BLaER1 treated with 17β-estradiol and CSF1 and Interleukin-3, amounts not matched to agents 10 nM and 100 nM (cell line): Measurements from ENCODE around the gene PTGES.
"Not testable (repeated sequence)": the region's sequence is repeated elsewhere in the genome, so short reads cannot be mapped to it uniquely, and the experiment has no call there.

Source experiments
- H3K27ac ChIP-seq, 11 experiments: shearing (Covaris generic); formaldehyde crosslinking; 2 replicates each; pipeline ENCODE4 v1.8.1; 2022
- H3K27me3 ChIP-seq, 11 experiments: shearing (Covaris generic); formaldehyde crosslinking; 2 replicates each; pipeline ENCODE4 v1.8.1; 2022
- H3K36me3 ChIP-seq, 11 experiments: shearing (Covaris generic); formaldehyde crosslinking; 2 replicates each; pipeline ENCODE4 v1.8.1; 2022
- H3K4me1 ChIP-seq, 10 experiments: shearing (Covaris generic); formaldehyde crosslinking; 2 replicates each; pipeline ENCODE4 v1.8.1; 2022
- H3K4me2 ChIP-seq, 11 experiments: shearing (Covaris generic); formaldehyde crosslinking; 2 replicates each; pipeline ENCODE4 v1.8.1; 2022
- H3K4me3 ChIP-seq, 10 experiments: shearing (Covaris generic); formaldehyde crosslinking; 2 replicates each; pipeline ENCODE4 v1.8.1; 2022
- H3K9ac ChIP-seq, 11 experiments: shearing (Covaris generic); formaldehyde crosslinking; 2 replicates each; pipeline ENCODE4 v1.8.1; 2022
- H3K9me3 ChIP-seq, 11 experiments: shearing (Covaris generic); formaldehyde crosslinking; replicated peaks in 1 of 11; 2 replicates each; pipeline ENCODE4 v1.8.1; 2022
- H4K20me1 ChIP-seq, 11 experiments: shearing (Covaris generic); formaldehyde crosslinking; 2 replicates each; pipeline ENCODE4 v1.8.1; 2022
- Cebpa-rat ChIP-seq, 11 experiments: shearing (Covaris generic); IDR thresholded peaks; 2 replicates each; pipeline ENCODE4 v1.8.1; 2022

The PTGES gene

DNA sequence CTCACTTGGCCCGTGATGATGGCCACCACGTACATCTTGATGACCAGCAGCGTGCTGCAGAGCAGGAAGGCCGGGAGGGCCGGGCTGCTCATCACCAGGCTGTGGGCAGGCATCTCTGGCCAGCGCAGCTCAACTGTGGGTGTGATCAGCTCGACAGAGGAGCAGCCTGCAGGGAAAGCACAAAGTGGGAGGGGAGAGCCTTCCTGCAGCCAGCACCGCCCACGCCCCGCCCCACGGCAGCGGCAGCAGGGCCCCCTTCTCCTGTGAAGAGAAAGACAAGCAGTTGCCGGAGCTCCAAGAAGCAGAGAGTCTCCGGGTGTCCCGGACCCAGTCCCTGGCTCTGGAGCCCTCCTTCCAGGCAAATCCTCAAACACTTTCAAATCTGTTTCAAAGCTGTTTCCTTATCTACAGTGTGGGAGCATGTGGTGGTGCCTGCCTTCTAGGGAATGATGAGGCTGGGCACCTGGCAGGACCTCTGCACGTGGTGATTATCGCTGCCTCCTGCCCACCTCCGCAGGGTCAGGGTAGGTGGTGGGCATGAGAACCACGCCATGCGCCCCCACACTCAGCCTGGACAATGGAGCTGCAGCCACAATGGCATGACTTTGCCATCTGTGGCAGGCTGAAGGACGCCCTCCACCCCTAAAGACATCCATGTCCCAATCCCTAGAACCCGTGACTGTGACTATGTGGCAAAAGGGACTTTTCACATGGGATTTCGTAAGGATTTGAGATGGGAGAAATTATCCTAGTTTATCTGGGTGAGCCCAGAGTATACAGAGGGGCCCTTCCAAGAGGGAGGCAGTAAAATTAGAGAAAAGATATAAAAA, at the start of gene PTGES:
Gene PTGES, minus strand, starts transcription at position 143 of the 830 bp plus-strand sequence. Its CDS starts 30 bp downstream, at position 113.
- H3K27ac ChIP-seq: peak within 1 kb of the TSS in 9 of 11 experiments; percentile 4 to 64 (median 27); a peak in 12 of 22 replicates
- H3K9me3 ChIP-seq: no peaks in the 10 kb centered on the region

DNA sequence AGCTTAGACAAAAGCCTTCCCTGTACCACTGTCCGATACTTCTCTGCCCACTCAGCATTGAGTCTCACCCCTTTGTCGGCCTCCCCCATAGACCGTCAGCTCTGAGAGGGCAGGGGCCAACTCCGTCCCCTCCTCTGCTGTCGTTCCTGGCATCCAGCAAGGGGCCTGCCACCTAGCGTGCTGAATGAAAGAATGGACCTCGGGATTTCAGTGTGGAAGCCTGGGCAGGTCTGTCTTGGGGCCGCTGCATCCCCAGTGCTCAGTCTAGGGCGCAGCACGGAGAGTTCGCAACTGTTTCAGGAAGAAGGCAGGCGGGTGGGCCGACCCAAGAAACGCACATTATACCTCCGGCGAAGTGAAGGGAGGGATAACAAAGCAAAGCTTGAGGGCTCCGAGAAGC, 48.7 kb upstream of the PTGES start:
- no peak overlapping the region for H3K27ac ChIP-seq

More for the DNA sequence above, at the start of gene PTGES:
- Histone ChIP-seq H3K4me1 (peaks cover 35 to 90% (median 61%) of the 10 kb centered on the region in 10 experiments), H3K36me3 (peaks cover 0 to 16% (median 0%) of the 10 kb centered on the region in 11 experiments; a peak in 4 of 22 replicates), H3K4me2 (peak within 1 kb of the TSS; percentile 58 to 97 (median 81)), H3K27me3 (peaks cover 0 to 15% (median 0%) of the 10 kb centered on the region in 11 experiments; a peak in 5 of 22 replicates), H3K4me3 (peak within 1 kb of the TSS in 7 of 10 experiments; percentile 19 to 67 (median 54); a peak in 11 of 20 replicates), H4K20me1 (no peaks in the 10 kb centered on the region), H3K9ac (peak within 1 kb of the TSS in 10 of 11 experiments; percentile 2 to 71 (median 44); a peak in 16 of 22 replicates)
- no peak for TF ChIP-seq Cebpa-rat (IDR thresholded peaks at IDR 0.05)

GRCh38 chr9:129798973-129799372, 46.1 kb upstream of the PTGES start:
- Histone ChIP-seq H3K4me1 (peaks cover 2 to 8% (median 4%) of the 10 kb centered on the region in 10 experiments), H3K27ac (no peak overlapping the region), H4K20me1 (peaks cover 0 to 9% (median 5%) of the 10 kb centered on the region in 11 experiments; a peak in 14 of 22 replicates), H3K4me3 (no peak overlapping the region), H3K4me2 (no peak overlapping the region), H3K36me3 (0 out of 22 replicates have a peak, but pooled peaks cover 0 to under 1% (median 0%) of the 10 kb centered on the region in 11 experiments), H3K27me3 (peaks cover 0 to 7% (median 0%) of the 10 kb centered on the region in 11 experiments; a peak in 7 of 22 replicates), H3K9ac (no peak overlapping the region), H3K9me3 (no peaks in the 10 kb centered on the region)
- no peak for TF ChIP-seq Cebpa-rat (IDR thresholded peaks at IDR 0.05)

More for the DNA sequence above, 48.7 kb upstream of the PTGES start:
- no peak overlapping the region for H3K9ac ChIP-seq
- no peak overlapping the region for H3K4me3 ChIP-seq
- H3K36me3 ChIP-seq: peaks cover under 1 to 22% (median 10%) of the 10 kb centered on the region in 11 experiments; a peak in 15 of 22 replicates
- no peak for TF ChIP-seq Cebpa-rat (IDR thresholded peaks at IDR 0.05)
- peaks cover 0 to 34% (median 27%) of the 10 kb centered on the region in 11 experiments; a peak in 17 of 22 replicates for H4K20me1 ChIP-seq
- H3K4me1 ChIP-seq: peaks cover 25 to 33% (median 28%) of the 10 kb centered on the region in 10 experiments
- H3K27me3 ChIP-seq: no peaks in the 10 kb centered on the region
- no peaks in the 10 kb centered on the region for H3K9me3 ChIP-seq
- no peak overlapping the region for H3K4me2 ChIP-seq

DNA sequence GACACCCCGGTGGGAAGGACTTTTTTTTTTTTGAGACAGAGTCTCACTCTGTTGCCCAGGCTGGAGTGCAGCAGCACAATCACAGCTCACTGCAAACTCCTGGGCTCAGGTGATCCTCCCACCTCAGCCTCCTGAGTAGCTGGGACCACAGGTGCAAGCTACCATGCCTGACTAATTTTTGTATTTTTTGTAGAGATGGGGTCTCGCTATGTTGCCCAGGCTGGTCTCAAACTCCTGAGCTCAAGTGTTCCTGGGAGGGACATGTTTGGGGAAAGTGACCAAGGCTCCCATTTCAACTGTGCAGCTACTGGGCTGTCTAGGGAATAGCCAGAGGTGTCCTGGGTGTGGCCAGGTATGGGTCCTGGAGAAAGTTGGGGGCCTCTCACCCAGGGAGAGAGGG, 43.2 kb upstream of the PTGES start:
- not testable (repeated sequence) for H3K9ac ChIP-seq, H3K4me1 ChIP-seq, H3K9me3 ChIP-seq, H3K27me3 ChIP-seq, H3K27ac ChIP-seq, H4K20me1 ChIP-seq, H3K4me2 ChIP-seq, H3K4me3 ChIP-seq, H3K36me3 ChIP-seq

DNA sequence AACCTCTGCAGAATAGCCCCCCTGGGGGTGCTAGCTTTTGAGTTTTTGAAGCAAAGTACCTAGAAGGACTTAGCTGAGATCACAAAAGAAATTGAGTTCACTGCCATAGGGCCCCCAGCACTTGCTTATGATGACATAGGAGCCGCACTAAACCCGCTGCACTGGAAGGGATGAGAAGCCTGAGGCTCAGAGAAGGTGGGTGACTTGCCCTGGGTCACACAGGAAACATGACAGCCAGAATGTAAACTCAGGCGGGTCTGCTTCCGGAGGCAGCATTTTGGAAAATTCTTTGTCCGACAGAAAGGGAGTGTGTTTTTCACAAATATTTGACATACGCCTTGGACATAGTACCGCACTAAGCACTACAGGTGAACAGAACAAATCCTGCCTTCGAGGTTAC, 41.7 kb upstream of the PTGES start:
- H3K9me3 ChIP-seq: no peaks in the 10 kb centered on the region
- TF ChIP-seq Cebpa-rat (IDR thresholded peaks at IDR 0.05): no peak
- no peak overlapping the region for H3K4me3 ChIP-seq
- H3K36me3 ChIP-seq: no peaks in the 10 kb centered on the region
- H3K4me2 ChIP-seq: no peak overlapping the region
- H3K27me3 ChIP-seq: peaks cover 0 to 7% (median 0%) of the 10 kb centered on the region in 11 experiments; a peak in 7 of 22 replicates
- H4K20me1 ChIP-seq: no peaks in the 10 kb centered on the region
- H3K9ac ChIP-seq: no peak overlapping the region
- no peak overlapping the region for H3K27ac ChIP-seq
- H3K4me1 ChIP-seq: peaks cover 0 to 11% (median 7%) of the 10 kb centered on the region in 10 experiments; a peak in 15 of 20 replicates

DNA sequence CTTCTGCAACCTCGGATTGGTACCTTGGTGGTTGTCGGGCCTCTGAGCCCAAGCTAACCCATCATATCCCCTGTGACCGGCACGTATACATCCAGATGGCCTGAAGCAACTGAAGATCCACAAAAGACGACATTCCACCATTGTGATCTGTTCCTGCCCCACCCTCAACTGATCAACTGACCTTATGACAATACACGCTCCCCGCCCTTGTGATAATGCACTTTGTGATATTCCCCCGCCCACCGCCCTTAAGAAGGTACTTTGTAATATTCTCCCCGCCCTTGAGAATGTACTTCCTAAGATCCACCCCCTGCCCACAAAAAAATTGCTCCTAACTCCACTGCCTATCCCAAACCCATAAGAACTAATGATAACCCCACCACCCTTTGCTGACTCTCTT, 33.6 kb upstream of the PTGES start:
- Histone ChIP-seq H3K4me1 (peaks cover 3 to 40% (median 32%) of the 10 kb centered on the region in 10 experiments; a peak in 19 of 20 replicates), H4K20me1 (no peaks in the 10 kb centered on the region), H3K27ac (no peak overlapping the region), H3K9me3 (no peaks in the 10 kb centered on the region), H3K27me3 (no peaks in the 10 kb centered on the region), H3K4me3 (no peak overlapping the region), H3K9ac (no peak overlapping the region), H3K36me3 (no peaks in the 10 kb centered on the region), H3K4me2 (no peak overlapping the region)
- TF ChIP-seq Cebpa-rat (IDR thresholded peaks at IDR 0.05): no peak

GRCh38 chr9:129785866-129786265, 33.0 kb upstream of the PTGES start:
- Histone ChIP-seq H3K27me3 (no peaks in the 10 kb centered on the region), H3K4me1 (peaks cover 3 to 46% (median 36%) of the 10 kb centered on the region in 10 experiments; a peak in 19 of 20 replicates), H3K9me3 (no peaks in the 10 kb centered on the region)

GRCh38 chr9:129784970-129785369, 32.1 kb upstream of the PTGES start:
- H3K27ac ChIP-seq, H3K9me3 ChIP-seq, H3K9ac ChIP-seq, H4K20me1 ChIP-seq, H3K27me3 ChIP-seq, H3K4me3 ChIP-seq, H3K36me3 ChIP-seq: not testable (repeated sequence)
- Histone ChIP-seq H3K4me1 (peaks cover under 1 to 51% (median 41%) of the 10 kb centered on the region in 10 experiments; a peak in 19 of 20 replicates), H3K4me2 (peak overlapping the region in 2 of 11 experiments; percentile 6 to 7; a peak in 1 of 22 replicates)

More at GRCh38 chr9:129785866-129786265, 33.0 kb upstream of the PTGES start:
- TF ChIP-seq Cebpa-rat (IDR thresholded peaks at IDR 0.05): no peak
- Histone ChIP-seq H3K4me2 (no peak overlapping the region), H4K20me1 (no peaks in the 10 kb centered on the region), H3K4me3 (no peak overlapping the region), H3K36me3 (no peaks in the 10 kb centered on the region), H3K9ac (no peak overlapping the region), H3K27ac (no peak overlapping the region)
